ENCODE data around the gene POLR3GL.

Gene POLR3GL

DNA sequence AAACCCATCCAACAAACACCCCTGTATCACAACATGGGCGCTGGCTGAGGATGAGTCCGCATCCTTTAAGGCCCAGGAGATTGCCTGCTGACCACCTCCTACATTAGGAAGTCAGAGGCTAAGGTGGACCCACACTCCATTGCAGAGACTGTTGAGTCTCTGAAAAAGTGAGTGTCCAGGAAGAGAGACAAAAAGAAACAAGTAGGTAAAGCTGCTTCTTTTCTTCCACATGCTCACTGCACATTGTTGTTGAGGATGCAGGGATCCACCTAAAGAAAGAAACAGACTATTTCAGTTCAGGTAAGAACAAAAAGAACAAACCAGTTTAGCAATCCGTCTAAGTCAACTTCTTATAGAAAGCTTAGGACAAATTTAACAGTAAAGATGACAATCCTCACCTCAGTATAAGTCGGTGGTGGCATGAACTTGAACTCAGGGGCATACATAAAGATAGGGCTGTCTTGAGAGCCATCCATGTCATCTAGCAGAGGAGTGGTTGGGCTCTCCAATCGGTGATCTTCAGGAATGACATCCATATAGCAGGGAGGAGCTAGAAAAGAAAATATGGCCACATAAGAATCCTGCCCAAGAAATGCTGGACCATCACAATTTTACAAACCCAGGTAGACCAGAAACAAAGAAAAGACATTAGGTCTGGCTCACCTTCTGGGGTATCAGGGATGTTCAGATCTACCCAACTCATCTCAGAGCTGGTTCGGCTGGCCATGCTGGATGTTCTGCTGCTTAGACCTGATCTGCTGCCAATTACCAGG lies 29.3 kb downstream of the POLR3GL start:
- no peak for DNase-seq

DNA sequence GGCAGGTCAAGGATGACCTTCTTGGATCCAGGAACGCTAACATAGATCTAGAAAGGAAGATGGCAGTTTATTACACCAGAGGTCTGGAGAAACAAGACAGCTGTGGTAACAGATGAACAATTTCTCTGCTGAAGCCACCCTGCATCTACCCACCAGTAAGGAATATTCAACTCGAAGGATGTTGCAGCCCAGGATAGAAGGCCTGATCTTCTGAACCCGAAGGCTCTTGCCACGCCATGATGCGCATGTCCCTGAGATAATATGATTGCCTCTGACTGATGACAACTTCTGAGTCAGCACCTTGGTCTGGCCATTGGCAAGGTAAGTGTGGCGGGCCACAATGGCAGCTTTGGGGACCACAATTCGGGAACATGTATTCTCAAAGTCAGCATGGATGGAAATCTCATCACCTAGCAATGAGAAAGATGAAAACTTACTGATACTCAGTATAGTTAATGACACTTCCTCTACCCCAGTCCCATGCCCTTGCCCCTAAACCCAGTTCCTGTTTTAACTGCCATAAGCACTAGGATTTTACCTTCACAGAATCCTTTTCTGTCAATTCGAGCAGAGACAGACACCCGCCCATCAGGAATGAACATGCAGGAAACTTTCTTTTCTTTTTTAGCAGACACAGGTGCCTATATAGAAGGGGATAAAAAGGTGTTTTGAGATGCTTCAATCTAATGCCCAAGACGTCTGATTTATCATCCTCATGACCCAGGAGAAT lies 30.1 kb downstream of the POLR3GL start:
- DNase-seq, result no peak

DNA sequence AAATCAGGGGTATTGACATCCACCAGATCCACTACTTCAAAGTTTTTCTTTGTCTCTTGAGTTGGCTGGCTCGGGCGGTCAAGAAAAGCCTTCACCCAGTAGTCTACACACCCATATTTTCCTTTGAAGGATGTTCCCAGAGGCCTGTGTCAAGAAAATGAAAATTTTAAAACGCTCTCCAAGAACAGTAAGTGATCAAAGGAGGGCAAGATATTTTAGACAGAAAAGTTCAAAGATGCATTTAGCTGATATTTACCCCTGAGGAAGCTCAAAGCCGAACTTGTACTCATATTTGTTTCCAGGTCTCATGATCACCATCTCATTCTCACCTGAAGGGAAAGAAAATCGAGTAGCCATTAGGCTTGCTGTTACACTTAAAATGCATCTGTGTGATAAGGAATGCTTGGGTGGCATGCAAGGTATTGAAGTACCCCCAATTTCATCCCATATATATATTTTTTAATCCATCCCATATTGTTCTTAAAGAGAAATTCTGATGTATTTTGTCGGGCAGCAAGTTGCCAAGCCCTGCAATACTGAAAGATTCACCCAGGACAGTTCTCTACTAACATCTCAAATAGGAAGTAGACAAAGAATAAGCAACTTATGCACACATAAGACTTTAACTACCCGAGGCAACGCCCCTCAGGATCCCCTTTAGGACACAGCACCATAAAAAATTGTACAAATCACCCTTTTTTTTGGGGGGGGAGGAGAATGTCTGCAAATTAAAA lies 30.8 kb downstream of the POLR3GL start:
- DNase-seq, result no peak

DNA sequence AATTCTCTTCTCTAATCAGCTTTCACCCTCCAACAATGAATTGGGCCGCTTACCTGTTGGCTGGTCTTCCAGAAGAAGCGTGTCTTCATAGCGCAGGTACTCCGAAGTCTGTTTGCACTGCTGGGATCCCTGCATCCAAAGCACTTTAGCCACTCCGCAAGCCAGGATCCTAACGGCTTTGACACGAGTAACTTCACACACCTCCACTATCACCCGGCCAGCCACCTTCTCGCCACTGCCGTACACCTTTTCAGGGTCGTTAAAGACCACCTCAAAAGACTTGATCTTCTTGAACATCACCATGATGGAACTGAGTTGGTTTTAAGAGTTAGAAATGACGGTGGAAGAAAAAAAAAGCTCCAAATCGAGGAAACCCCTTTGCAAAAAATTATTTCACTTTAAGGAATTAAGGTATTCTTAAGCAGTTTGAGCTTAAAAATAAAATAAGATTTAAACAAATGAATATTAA lies 31.5 kb downstream of the POLR3GL start:
- no peak for DNase-seq

- DNase-seq, result peak; percentile 99
Measured at GRCh38 chr1:145996433-145997015, 32.0 kb downstream of the POLR3GL start, which contains the start of gene TXNIP. TSS of gene TXNIP (minus strand) at chr1:145996579. CDS start at chr1:145996266, 313 bp downstream.

DNA sequence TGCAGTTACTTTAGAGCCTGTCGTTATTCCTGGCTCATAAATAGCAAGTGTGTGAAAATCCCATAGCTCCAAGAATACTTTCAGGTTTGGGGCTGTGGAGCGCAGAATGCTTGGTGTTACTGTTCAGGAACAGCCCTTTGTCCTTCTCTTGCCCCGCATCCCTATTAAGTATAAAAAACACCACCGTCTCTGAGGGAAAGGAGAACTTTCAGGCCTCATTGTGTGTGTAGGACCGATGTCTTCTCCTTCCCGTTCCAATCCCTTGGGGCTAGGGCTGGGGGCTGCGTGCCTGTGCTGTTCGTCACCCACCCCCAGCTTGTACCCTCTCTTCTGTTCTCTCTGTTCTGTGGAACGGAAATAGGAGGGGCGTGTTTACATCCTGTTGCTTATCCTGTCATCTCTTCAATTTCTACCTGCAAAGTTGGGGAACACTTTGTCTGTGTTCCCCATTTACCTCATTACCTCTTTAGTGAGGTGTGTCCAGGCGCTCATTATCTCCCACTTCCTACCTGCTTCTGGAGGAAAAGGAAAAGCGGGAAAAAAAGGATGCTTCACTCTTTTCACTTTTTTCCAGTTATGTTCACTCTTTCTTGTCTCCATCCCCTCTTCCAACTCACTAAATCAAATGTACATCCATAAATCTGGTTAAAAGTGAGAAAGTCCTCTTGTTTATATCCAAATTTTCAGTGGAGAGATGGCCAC lies 32.7 kb downstream of the POLR3GL start:
- no peak for DNase-seq

GRCh38 chr1:145997718-145998023 lies 33.2 kb downstream of the POLR3GL start:
- DNase-seq, result peak; percentile 35

DNA sequence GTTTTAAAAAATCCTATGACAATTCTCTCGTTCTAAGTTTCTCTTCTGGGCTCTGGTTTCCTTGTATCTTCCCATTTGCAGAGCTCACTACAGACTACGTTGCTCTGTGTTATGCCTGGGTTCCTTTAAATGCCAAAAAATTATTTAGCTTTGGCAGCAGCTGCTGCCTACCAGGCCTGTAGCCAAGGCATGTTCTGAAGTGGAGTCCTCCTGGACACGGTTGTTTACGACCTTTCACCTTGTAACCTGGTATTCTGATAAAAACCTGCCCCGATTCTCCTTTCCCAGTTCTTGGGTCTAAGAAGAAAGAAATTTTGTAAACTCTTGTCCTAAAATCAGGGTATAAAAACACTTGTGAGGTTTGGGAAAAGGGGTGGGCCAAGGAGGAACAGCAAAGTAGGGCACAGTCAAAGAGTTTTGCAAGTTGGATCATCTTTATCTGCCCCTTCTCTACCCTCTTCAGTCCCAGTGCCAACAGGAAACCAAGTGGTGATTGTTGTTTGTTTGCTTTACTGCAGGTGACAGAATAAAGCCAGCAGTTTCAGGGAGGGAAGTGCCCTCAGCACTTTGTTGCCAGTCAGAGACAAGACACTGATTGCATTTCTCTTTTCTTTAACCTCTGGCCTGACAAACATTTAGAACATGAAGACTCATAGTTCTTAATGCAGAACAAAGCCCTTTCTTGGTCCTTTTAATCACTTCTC lies 35.0 kb downstream of the POLR3GL start:
- DNase-seq, result peak; percentile 81

DNA sequence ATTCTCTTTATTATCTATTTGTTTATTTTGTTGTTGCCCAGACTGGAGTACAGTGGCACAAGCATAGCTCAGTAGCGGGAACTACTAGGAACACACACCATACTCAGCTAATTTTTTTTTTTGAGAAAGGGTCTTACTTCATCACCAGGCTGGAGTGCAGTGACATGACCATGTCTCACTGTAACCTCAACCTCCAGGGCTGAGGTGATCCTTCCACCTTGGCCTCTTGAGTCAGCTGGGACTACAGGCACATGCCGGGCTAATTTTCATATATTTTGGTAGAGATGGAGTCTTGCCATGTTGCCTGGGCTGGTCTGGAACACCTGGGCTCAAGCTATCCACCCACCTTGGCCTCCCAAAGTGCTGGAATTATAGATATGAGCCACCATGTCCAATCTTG lies 37.2 kb downstream of the POLR3GL start:
- DNase-seq, result no peak

DNA sequence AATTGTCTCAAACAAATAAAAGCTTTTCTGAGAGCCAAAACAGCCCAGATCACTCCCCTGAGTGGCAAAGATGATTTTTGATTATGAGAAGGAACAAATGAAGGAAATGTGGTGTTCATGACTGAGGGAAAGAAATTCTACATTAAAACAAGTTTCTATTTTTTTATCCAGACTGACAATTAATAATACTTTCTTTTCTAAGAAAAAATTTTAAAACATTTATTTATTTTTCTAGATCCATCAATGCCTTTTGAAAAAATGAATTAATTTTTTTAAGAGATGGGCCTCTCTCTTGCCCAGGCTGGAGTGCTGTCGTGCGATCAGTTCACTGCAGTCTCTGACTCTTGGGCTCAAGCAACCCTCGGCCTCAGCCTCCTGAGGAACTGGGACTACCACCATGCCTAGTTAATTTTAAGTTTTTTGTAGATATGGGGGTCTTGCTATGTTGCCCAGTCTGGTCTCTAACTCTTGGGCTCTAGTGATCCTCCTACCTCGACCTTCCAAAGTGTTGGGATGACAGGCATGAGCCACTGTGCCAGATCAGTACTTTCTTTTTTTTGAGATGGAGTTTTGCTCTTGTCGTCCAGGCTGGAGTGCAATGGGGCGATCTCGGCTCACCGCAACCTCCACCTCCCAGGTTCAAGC lies 43.1 kb downstream of the POLR3GL start:
- DNase-seq, result no peak

DNA sequence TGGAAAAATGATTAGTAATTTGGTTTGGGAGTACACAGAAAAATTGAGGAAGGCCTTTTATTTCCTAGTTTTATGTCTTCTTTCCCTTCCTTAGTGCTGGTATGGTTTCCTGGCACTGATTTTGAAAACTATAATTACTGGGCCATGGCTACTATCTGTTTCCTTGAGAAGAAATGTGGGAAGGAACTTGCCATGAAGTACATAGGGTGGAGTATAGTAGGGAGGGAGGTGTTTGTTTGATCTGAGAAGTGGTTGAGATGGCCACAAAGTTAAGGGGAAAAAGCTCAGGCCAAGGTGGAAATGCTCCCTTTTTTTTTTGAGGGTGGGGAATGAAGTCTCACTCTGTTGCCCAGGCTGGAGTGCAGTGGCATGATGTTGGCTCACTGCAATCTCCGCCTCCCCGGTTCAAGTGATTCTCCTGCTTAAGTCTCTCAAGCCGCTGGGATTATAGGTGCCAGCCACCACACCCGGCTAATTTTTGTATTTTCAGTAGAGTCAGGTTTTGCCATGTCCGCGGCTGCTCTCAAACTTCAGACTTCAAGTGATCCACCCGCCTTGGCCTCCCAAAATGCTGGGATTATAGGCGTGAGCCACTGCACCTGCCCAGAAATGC lies 45.7 kb downstream of the POLR3GL start:
- no peak for DNase-seq

DNA sequence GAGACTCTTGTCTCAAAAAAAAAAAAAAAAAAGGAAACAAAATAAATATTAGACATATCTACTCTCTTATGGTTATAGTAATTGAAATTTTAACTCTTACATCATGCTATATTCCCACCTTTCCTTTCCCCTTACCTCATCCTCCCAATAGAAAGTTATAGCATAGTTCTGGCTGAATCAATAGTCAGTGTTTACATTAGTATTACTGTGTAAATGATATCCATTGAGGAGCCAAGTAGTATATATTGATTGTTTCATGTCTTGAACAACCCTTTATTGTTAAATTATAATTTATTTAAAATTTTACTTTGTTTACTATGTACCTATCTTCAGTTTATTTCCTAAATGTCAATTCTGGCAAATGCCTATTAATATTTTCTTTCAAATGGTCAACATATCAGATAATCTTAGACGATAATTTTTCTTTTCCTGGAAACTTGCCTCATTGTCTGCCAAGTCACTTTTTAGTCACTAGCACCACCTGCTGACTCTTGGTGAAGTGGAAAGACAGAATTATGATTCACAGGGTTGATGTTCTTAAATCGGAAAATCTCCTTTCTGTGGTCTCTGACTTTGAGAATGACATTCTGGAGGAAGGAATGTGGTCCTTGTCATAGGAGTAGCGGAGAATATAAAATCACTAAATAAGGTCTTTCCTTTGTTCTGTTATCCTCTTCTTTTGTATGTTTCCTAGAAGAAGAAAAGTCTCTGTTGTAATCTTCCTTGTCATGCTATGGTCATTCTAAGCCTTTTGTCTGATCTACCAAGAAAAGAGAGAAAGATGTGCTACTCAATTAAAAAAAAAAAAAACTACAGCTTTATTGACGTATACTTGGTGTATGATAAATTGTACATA lies 48.4 kb downstream of the POLR3GL start:
- DNase-seq, result peak; percentile 64

GRCh38 chr1:146013559-146013922 lies 49.1 kb downstream of the POLR3GL start:
- DNase-seq, result no peak

GRCh38 chr1:146016891-146017290 lies 52.4 kb downstream of the POLR3GL start:
- no peak for DNase-seq

GRCh38 chr1:146019231-146020057 lies 55.0 kb downstream of the POLR3GL start:
- no peak for DNase-seq

DNA sequence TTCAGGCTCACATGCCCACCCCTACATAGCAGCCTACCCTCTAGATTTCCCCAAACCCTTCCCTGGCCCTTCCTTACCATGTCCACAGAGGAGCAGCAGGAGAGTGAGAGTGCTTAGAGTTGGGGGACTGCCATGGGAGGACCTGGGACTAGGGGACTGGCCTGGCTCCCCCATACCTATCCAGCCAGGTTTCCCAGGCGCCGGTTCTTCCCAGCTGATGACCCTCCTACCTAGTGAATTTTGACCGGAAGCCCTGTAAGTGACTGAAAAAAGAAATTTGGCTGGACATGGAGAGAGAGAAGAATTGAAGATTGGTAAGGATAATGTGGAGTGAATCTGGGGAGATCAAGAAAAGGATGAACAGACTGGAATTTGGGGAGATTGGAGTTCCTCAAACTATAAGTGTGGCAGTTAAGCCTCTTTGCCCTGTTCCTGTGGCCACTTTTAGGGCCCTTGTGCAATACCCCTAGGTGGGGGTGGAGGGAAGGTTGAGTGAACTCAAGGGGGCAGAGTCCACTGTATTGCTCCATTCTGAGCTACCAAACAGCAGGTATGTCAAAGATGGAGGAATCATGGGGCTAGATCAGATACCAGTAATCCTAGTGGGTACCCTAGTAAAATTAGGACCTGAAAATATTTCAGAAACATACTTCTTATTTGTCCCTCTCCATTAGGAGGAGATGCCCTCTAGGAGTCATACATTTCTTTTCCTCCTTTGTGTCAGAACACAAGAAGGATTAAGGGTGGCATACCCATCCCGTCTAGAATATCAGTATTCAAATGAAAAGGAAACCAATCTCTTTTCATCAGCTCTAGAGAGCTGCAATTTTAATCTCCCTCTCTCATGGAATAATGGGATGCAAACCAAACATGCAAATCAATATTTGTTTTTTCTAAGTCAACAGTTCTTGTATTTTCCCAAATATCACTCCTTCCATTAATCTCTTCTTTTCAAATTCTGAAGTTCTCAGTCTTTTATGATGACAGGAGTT lies 55.9 kb downstream of the POLR3GL start:
- no peak for DNase-seq

DNA sequence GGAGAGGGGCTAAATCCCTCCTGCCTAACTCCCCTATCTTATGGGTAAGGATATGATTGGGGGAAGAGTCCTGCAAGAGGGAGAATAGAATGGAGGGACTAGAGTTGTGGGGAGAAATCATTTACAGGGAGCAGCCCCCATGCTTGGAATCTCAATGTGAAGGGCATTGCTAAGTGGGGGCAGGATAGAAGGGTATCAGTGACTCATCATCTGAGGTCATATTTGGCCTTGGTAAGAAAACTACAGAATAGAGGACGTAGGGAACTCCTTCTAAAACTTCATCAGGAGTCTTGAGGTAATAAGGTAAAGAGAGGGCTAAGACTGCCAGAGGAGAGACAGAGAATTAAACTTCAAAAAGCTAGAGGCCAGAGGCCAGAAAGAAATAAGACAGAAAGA lies 56.6 kb downstream of the POLR3GL start:
- no peak for DNase-seq

Data from NCI-H1092 (cell line).